Erythroblast (primary cell): Measurements from ENCODE around the gene NAPA.

Experiments used
- GATA1 ChIP-seq: IDR thresholded peaks from 2 replicates; pipeline ENCODE4 v1.6.1; 2011; ENCODE audit warnings: low read depth, mild to moderate bottlenecking, control low read depth, low read length, moderate library complexity
- POLR2A ChIP-seq: IDR thresholded peaks from 2 replicates; pipeline ENCODE4 v1.6.1; 2011; ENCODE audit warnings: mild to moderate bottlenecking, low read length

DNA sequence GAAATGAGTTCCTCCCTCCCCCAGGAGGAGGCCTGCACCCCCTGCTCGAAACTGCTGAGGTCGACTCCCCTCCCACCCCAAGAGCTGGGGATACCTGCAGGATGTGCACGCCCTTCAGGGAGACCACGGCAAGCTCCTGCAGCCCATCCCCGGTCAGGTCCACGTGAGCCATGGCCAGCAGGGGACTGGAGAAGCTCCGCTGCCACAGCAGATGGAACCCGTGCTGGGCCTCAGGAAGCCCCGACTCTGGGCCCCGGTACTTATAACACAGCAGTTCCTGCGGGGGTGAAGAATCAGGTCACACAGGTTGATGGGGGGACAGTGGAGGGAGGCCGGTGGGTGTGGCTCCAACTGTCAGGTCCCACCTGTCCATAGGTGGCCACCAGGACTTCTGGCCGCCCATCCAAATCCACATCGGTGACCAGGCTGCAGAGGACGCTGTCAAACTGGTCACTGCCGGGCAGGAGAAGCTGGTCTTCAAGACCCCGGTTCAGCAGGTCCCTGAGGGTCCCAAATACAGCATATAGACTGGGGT, 38.4 kb downstream of the NAPA start:
- TF ChIP-seq POLR2A (no peak), GATA1 (no peak)
